GM12873 (cell line): Measurements from ENCODE around the gene SLC2A4.

Experiments used
- CTCF ChIP-seq: IDR thresholded peaks from 2 replicates; pipeline ENCODE4 v1.5.1; 2012; ENCODE audit warnings: low read depth, mild to moderate bottlenecking, moderate library complexity, low read length, control low read depth; ENCODE audit not compliant: insufficient read depth; ENCODE audit errors: missing control alignments

SLC2A4 gene

GRCh38 chr17:7327056-7327455 is 45.5 kb downstream of the SLC2A4 start:
- TF ChIP-seq CTCF, result no peak

- TF ChIP-seq CTCF, result no peak
Observed at GRCh38 chr17:7327501-7327900, 46.0 kb downstream of the SLC2A4 start.

- TF ChIP-seq CTCF, result no peak
Observed at GRCh38 chr17:7328009-7328408, 46.5 kb downstream of the SLC2A4 start.

- TF ChIP-seq CTCF, result no peak
Observed at GRCh38 chr17:7328840-7329373, 47.4 kb downstream of the SLC2A4 start, which contains the start of gene NEURL4. NEURL4 (minus strand) TSS chr17:7329335; CDS start chr17:7329312, 23 bp downstream.

DNA sequence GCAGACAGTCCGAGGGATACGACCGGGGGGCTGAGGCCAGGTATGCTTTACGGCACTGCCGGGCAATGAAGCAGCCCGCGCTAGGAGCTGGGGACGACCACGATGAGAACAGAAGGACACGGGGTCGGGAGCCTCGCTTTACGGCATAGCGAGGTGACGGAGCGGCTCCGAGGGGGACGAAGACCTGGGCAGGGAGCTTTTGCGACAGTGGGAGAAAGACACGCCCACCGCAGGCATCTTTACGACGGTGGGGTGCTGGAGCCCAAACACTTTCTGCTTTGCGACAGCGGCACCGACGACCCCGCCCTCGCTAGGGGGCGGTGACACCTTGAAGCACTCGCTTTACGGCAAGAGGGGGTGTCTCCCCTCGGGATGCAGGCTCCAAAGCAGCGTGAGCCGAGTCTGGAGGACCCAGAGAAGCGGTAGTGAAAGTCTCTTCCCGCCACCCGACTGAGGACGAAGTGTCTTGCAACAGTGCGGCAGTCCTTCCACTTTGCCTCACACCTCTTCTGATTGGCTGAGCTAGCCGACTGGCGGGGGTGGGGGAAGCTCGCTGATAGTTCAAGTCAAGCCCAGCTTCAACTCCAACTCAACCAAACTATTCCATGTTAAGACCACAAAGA is 48.0 kb downstream of the SLC2A4 start:
- no peak for TF ChIP-seq CTCF

- no peak for TF ChIP-seq CTCF
Observed at GRCh38 chr17:7329997-7330637, 48.6 kb downstream of the SLC2A4 start.

GRCh38 chr17:7330638-7331015 is 49.1 kb downstream of the SLC2A4 start:
- no peak for TF ChIP-seq CTCF
